A549 (cell line): ENCODE measurements around the gene AHI1. TPM values are rescaled to one million over a fixed set of nuclear protein-coding genes. Genes with fewer than 3 reads are reported as not detected.
A peak's percentile ranks its signal among the peaks of the same experiment; 100 is the strongest.

Experiments used
- ATAC-seq, 2 experiments: fragments of 200-7000 bp in 1 of 2; fragments of >200 bp in 1 of 2; cut with Nextera tagmentation in 1 of 2; cut with Tn5 transposase in 1 of 2; 3 replicates each; pipeline versions ENCODE4 v1.8.0 to v1.9.1; 2018 to 2020; ENCODE audit warnings: mild to moderate bottlenecking in 1 of 2, moderate library complexity in 1 of 2
- CTCF ChIA-PET: fragments of 300-600 bp; sonication (Branson Sonifier 250); formaldehyde crosslinking; extraction: SDS; loops from one replicate; lab custom pipeline; 2021; ENCODE audit warnings: antibody characterized with exemption, inconsistent platforms; lab: Yijun Ruan, JAX
- POLR2A ChIA-PET: fragments of 350-600 bp; formaldehyde crosslinking; extraction: SDS; loops from one replicate; lab custom pipeline; 2021; ENCODE audit warnings: antibody characterized with exemption, inconsistent platforms; lab: Yijun Ruan, JAX
- DNase-seq, 2 experiments: peaks; one replicate each; pipeline versions ENCODE4 v3.0.0 to v3.0.0-alpha.2; 2011 to 2016; ENCODE audit warnings: low read depth in 1 of 2, low spot score in 1 of 2
- FAIRE-seq: peaks from 2 replicates; lab custom pipeline; 2011; peaks lifted over from hg19 to GRCh38; lab: Jason Lieb, UNC
- H3K27ac ChIP-seq, 2 experiments: fragments of >200 bp; sonication (Bioruptor Twin); formaldehyde crosslinking; 3 replicates each; pipeline ENCODE4 v1.5.1; 2016 to 2017
- H3K4me1 ChIP-seq: fragments of >200 bp; sonication (Bioruptor Twin); formaldehyde crosslinking; 3 replicates; pipeline ENCODE4 v1.6.1; 2016
- H3K4me2 ChIP-seq: fragments of >200 bp; sonication (Bioruptor Twin); formaldehyde crosslinking; 3 replicates; pipeline ENCODE4 v1.6.1; 2016
- H3K4me3 ChIP-seq: fragments of >200 bp; sonication (Bioruptor Twin); formaldehyde crosslinking; 3 replicates; pipeline ENCODE4 v1.5.1; 2016
- H3K9me3 ChIP-seq: fragments of >200 bp; sonication (Bioruptor Twin); formaldehyde crosslinking; 3 replicates; pipeline ENCODE4 v1.6.1; 2016
- CHD4 ChIP-seq: fragments of 200-600 bp; sonication (generic); IDR thresholded peaks from 2 replicates; pipeline ENCODE4 v1.6.1; 2016; ENCODE audit warnings: antibody characterized with exemption, mild to moderate bottlenecking, borderline replicate concordance
- EHMT2 ChIP-seq: fragments of 200-600 bp; sonication (generic); IDR thresholded peaks from 2 replicates; pipeline ENCODE4 v1.6.1; 2016; ENCODE audit warnings: antibody characterized with exemption, low read depth, mild to moderate bottlenecking, moderate library complexity
- ESRRA ChIP-seq: fragments of 150-350 bp; IDR thresholded peaks from 2 replicates; pipeline ENCODE4 v1.6.1; 2014; ENCODE audit warnings: mild to moderate bottlenecking, low read length, borderline replicate concordance
- HDAC2 ChIP-seq: fragments of 200-600 bp; sonication (generic); IDR thresholded peaks from 2 replicates; pipeline ENCODE4 v1.6.1; 2016
- HEYL ChIP-seq: fragments of 250-450 bp; sonication (Bioruptor Pico); IDR thresholded peaks from 2 replicates; pipeline ENCODE4 v1.8.0; 2021; ENCODE audit warnings: mild to moderate bottlenecking, moderate library complexity
- JUNB ChIP-seq: fragments of >200 bp; sonication (Bioruptor Twin); formaldehyde crosslinking; IDR thresholded peaks from 2 replicates; pipeline ENCODE4 v1.6.1; 2016
- KDM5A ChIP-seq: fragments of 200-600 bp; sonication (generic); IDR thresholded peaks from 2 replicates; pipeline ENCODE4 v1.6.1; 2016; ENCODE audit warnings: antibody characterized with exemption, mild to moderate bottlenecking
- NFE2L2 ChIP-seq: fragments of 150-350 bp; conservative IDR thresholded peaks from 2 replicates; pipeline ENCODE4 v1.6.1; 2014; ENCODE audit warnings: low read length
- NPAS2 ChIP-seq: fragments of 250-450 bp; sonication (Bioruptor Pico); IDR thresholded peaks from 2 replicates; pipeline ENCODE4 v1.8.0; 2022; ENCODE audit warnings: mild to moderate bottlenecking, moderate library complexity, borderline replicate concordance
- NR3C1 ChIP-seq: fragments of >200 bp; sonication (Bioruptor Twin); formaldehyde crosslinking; IDR thresholded peaks from 3 replicates; pipeline ENCODE4 v1.6.1; 2017
- PHF8 ChIP-seq: fragments of 200-600 bp; sonication (generic); IDR thresholded peaks from 2 replicates; pipeline ENCODE4 v1.6.1; 2016; ENCODE audit warnings: low read depth, mild to moderate bottlenecking, antibody characterized with exemption, moderate library complexity, borderline replicate concordance
- POLR2A ChIP-seq: IDR thresholded peaks from 2 replicates; pipeline ENCODE4 v1.6.1; 2012; ENCODE audit warnings: mild to moderate bottlenecking, low read length
- POLR2AphosphoS2 ChIP-seq: conservative IDR thresholded peaks from 2 replicates; pipeline ENCODE4 v1.6.1; 2012; ENCODE audit warnings: low read length, improper control_type of control experiment, inconsistent platforms
- RAD21 ChIP-seq, 2 experiments: fragments of >200 bp in 1 of 2; sonication (Bioruptor Twin) in 1 of 2; formaldehyde crosslinking in 1 of 2; IDR thresholded peaks in 1 of 2; conservative IDR thresholded peaks in 1 of 2; 2 replicates in 1 of 2; 3 replicates in 1 of 2; pipeline ENCODE4 v1.6.1; 2012 to 2018; ENCODE audit warnings: inconsistent platforms in 1 of 2
- RNF2 ChIP-seq: fragments of 200-600 bp; sonication (generic); IDR thresholded peaks from 2 replicates; pipeline ENCODE4 v1.6.1; 2016; ENCODE audit warnings: low read depth, mild to moderate bottlenecking, antibody characterized with exemption, moderate library complexity, borderline replicate concordance
- SREBF2 ChIP-seq: fragments of 450-650 bp; IDR thresholded peaks from 2 replicates; pipeline ENCODE4 v1.6.1; 2014; ENCODE audit warnings: mild to moderate bottlenecking, moderate library complexity
- TFCP2L1 ChIP-seq: fragments of 250-450 bp; sonication (Bioruptor Pico); IDR thresholded peaks from 2 replicates; pipeline ENCODE4 v1.5.0; 2021; ENCODE audit warnings: mild to moderate bottlenecking
- TP53 ChIP-seq: fragments of 250-450 bp; sonication (Bioruptor Pico); IDR thresholded peaks from 2 replicates; pipeline ENCODE4 v1.5.0; 2021; ENCODE audit warnings: mild to moderate bottlenecking, moderate library complexity
- ZFP36 ChIP-seq: fragments of 450-650 bp; IDR thresholded peaks from 2 replicates; pipeline ENCODE4 v1.6.1; 2014; ENCODE audit warnings: borderline replicate concordance; ENCODE audit not compliant: partially characterized antibody
- ZNF302 ChIP-seq: fragments of 250-450 bp; sonication (Bioruptor Pico); IDR thresholded peaks from 2 replicates; pipeline ENCODE4 v1.9.0; 2021; ENCODE audit warnings: inconsistent platforms, mild to moderate bottlenecking, moderate library complexity
- WGBS: methylation state at CpG from one replicate; pipeline ENCODE4 v1.1.6; 2017; ENCODE audit errors: missing lambda C conversion rate; 5-methylcytosine and 5-hydroxymethylcytosine counted together
- polyA plus RNA-seq, 4 experiments: library from polyadenylated mRNA; depleted of rRNA in 3 of 4; stranded (reverse); fragments of >200 nt; fragmentation: RNase III in 1 of 4; extraction: RNeasy Plus Mini Kit Qiagen cat#74134 plus additional on column Dnase treatment in 1 of 4; gene quantifications; 2 replicates in 3 of 4; 3 replicates in 1 of 4; pipeline ENCODE4 v1.2.3, GENCODE V29; 2011 to 2017
- TF ChIP-seq, protein P1 (sequence below): IDR thresholded peaks from 2 replicates; pipeline ENCODE4 v1.6.1; 2012
- TF ChIP-seq, protein P2 (sequence below): fragments of >200 bp; sonication (Bioruptor Twin); formaldehyde crosslinking; IDR thresholded peaks from 3 replicates; pipeline ENCODE4 v1.5.1; 2016
- TF ChIP-seq, protein P3 (sequence below): IDR thresholded peaks from 2 replicates; pipeline ENCODE4 v1.6.1; 2012; ENCODE audit warnings: low read depth, borderline replicate concordance
- TF ChIP-seq, protein P4 (sequence below): fragments of >200 bp; sonication (Bioruptor Twin); formaldehyde crosslinking; IDR thresholded peaks from 2 replicates; pipeline ENCODE4 v1.6.1; 2016
- TF ChIP-seq, protein P5 (sequence below): fragments of 150-350 bp; IDR thresholded peaks from 2 replicates; pipeline ENCODE4 v1.6.1; 2014; ENCODE audit warnings: low read depth, mild to moderate bottlenecking, low read length
- TF ChIP-seq, protein P6 (sequence below): fragments of 250-450 bp; sonication (Bioruptor Pico); IDR thresholded peaks from 2 replicates; pipeline ENCODE4 v1.5.0; 2021; ENCODE audit warnings: mild to moderate bottlenecking, moderate library complexity, borderline replicate concordance

AHI1 gene
- polyA plus RNA-seq, 2 of the 4 experiments (the other 2 are of a cell fraction), result 24.7 to 50.8 TPM

DNA sequence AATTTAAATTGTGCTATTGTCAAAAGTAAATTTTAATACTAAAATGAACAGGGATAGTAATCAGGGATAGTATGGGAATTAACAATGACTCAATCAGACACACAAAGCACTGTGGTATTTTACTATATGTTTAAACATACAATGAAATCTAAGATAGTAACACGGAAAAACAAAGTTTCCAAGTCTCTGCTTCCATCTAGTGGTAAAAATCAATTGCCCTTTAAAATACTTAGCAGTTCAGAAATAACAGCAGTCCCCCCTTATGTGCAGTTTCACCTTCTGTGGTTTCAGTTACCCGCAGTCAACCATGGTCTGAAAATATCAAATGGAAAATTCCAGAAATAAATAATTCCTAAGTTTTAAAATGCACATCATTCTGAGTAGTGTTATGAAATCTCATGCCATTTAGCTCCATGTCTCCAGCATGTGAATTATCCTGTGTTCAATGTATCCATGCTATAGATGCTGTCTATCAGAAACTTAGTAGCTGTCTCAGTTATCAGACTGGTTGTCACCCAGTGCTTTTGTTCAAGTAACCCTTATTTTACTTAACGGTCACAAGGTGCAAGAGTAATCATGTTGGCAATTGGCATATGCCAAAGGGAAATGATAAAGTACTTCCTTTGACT lies 58.5 kb downstream of the AHI1 start:
- no peak for TF ChIP-seq CHD4
- no peak for TF ChIP-seq RNF2
- no peak for TF ChIP-seq PHF8
- TF ChIP-seq NR3C1, result no peak
- TF ChIP-seq, protein P1, sequence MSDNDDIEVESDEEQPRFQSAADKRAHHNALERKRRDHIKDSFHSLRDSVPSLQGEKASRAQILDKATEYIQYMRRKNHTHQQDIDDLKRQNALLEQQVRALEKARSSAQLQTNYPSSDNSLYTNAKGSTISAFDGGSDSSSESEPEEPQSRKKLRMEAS, result no peak
- TF ChIP-seq, protein P2, sequence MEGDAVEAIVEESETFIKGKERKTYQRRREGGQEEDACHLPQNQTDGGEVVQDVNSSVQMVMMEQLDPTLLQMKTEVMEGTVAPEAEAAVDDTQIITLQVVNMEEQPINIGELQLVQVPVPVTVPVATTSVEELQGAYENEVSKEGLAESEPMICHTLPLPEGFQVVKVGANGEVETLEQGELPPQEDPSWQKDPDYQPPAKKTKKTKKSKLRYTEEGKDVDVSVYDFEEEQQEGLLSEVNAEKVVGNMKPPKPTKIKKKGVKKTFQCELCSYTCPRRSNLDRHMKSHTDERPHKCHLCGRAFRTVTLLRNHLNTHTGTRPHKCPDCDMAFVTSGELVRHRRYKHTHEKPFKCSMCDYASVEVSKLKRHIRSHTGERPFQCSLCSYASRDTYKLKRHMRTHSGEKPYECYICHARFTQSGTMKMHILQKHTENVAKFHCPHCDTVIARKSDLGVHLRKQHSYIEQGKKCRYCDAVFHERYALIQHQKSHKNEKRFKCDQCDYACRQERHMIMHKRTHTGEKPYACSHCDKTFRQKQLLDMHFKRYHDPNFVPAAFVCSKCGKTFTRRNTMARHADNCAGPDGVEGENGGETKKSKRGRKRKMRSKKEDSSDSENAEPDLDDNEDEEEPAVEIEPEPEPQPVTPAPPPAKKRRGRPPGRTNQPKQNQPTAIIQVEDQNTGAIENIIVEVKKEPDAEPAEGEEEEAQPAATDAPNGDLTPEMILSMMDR, result peak; percentile 52
- peak; percentile 36 to 49; a peak in 4 of 5 replicates for TF ChIP-seq RAD21 (conservative IDR thresholded peaks at IDR 0.05 in 1 of 2, IDR thresholded peaks at IDR 0.05 in 1 of 2)
- TF ChIP-seq, protein P3, sequence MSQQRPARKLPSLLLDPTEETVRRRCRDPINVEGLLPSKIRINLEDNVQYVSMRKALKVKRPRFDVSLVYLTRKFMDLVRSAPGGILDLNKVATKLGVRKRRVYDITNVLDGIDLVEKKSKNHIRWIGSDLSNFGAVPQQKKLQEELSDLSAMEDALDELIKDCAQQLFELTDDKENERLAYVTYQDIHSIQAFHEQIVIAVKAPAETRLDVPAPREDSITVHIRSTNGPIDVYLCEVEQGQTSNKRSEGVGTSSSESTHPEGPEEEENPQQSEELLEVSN, result no peak
- TF ChIP-seq HDAC2, result no peak
- no peak for TF ChIP-seq TFCP2L1 (CRISPR knock-in tag)
- TF ChIP-seq EHMT2, result no peak
- TF ChIP-seq ZFP36, result no peak
- TF ChIP-seq TP53 (CRISPR knock-in tag), result no peak
- TF ChIP-seq SREBF2, result no peak
- TF ChIP-seq ESRRA, result no peak
- TF ChIP-seq POLR2AphosphoS2, result no peak
- no peak for TF ChIP-seq HEYL (CRISPR knock-in tag)
- Histone ChIP-seq H3K4me1 (no peaks in the 10 kb centered on the region), H3K4me3 (no peak overlapping the region), H3K9me3 (no peaks in the 10 kb centered on the region), H3K27ac (no peak overlapping the region), H3K4me2 (no peak overlapping the region)
- ChIA-PET CTCF (interaction anchor here (0.8 to 1.7 kb wide), 3 partner anchors 14 to 295 kb away, joined by 3 to 5 read pairs (median 4); no protein-coding TSS in a partner anchor), POLR2A (no interaction called here)
- ATAC-seq (peak in 1 of 2 experiments; percentile 56; a peak in 1 of 6 replicates), DNase-seq (no peak), FAIRE-seq (no peak)
- WGBS, result 55% methylated on average over 3 of the region's 3 CpGs

DNA sequence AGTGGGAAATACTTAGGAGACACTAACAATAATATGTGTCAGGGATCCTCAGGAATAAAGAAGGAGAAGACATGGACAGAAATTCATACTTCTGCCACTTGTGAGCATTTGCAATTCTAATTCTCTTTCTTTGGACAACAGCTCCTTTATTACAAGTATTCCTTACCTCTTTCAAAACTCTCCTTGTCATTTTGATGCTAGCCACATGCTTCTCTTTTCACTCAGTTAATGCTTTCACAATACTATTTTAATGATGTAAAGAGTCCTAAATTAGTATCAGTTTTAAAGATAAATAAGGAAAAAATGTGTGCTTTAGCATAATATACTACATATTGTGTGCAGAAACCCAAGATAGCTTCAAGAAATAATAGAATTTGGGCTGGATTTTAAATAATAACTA lies 62.5 kb downstream of the AHI1 start:
- no peak for FAIRE-seq
- H3K27ac ChIP-seq, result no peak overlapping the region
- no peaks in the 10 kb centered on the region for H3K4me1 ChIP-seq
- no peaks in the 10 kb centered on the region for H3K9me3 ChIP-seq
- ChIA-PET CTCF (no interaction called here), POLR2A (no interaction called here)
- no peak for DNase-seq
- ATAC-seq, result no peak
- TF ChIP-seq KDM5A (no peak), POLR2A (no peak), ESRRA (no peak), JUNB (no peak), ZNF302 (CRISPR knock-in tag) (no peak), NPAS2 (CRISPR knock-in tag) (no peak), NFE2L2 (no peak)
- TF ChIP-seq, protein P4, sequence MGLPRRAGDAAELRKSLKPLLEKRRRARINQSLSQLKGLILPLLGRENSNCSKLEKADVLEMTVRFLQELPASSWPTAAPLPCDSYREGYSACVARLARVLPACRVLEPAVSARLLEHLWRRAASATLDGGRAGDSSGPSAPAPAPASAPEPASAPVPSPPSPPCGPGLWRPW, result no peak
- TF ChIP-seq, protein P5, sequence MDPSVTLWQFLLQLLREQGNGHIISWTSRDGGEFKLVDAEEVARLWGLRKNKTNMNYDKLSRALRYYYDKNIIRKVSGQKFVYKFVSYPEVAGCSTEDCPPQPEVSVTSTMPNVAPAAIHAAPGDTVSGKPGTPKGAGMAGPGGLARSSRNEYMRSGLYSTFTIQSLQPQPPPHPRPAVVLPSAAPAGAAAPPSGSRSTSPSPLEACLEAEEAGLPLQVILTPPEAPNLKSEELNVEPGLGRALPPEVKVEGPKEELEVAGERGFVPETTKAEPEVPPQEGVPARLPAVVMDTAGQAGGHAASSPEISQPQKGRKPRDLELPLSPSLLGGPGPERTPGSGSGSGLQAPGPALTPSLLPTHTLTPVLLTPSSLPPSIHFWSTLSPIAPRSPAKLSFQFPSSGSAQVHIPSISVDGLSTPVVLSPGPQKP, result no peak
- TF ChIP-seq, protein P2, result no peak
- TF ChIP-seq, protein P6, sequence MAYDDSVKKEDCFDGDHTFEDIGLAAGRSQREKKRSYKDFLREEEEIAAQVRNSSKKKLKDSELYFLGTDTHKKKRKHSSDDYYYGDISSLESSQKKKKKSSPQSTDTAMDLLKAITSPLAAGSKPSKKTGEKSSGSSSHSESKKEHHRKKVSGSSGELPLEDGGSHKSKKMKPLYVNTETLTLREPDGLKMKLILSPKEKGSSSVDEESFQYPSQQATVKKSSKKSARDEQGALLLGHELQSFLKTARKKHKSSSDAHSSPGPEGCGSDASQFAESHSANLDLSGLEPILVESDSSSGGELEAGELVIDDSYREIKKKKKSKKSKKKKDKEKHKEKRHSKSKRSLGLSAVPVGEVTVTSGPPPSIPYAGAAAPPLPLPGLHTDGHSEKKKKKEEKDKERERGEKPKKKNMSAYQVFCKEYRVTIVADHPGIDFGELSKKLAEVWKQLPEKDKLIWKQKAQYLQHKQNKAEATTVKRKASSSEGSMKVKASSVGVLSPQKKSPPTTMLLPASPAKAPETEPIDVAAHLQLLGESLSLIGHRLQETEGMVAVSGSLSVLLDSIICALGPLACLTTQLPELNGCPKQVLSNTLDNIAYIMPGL (CRISPR knock-in tag), result no peak
- H3K4me2 ChIP-seq, result no peak overlapping the region
- H3K4me3 ChIP-seq, result no peak overlapping the region
